Measurements from ENCODE around the gene MIS18BP1. TPM values are rescaled to one million over a fixed set of nuclear protein-coding genes. Genes with fewer than 3 reads are reported as not detected.
A peak's percentile ranks its signal among the peaks of the same experiment; 100 is the strongest.
"Not testable (repeated sequence)": the region's sequence is repeated elsewhere in the genome, so short reads cannot be mapped to it uniquely, and the experiment has no call there.

Gene MIS18BP1
- total and polyA plus RNA-seq, 2 experiments from 2014 or later = 24.4 to 28.9 TPM

DNA sequence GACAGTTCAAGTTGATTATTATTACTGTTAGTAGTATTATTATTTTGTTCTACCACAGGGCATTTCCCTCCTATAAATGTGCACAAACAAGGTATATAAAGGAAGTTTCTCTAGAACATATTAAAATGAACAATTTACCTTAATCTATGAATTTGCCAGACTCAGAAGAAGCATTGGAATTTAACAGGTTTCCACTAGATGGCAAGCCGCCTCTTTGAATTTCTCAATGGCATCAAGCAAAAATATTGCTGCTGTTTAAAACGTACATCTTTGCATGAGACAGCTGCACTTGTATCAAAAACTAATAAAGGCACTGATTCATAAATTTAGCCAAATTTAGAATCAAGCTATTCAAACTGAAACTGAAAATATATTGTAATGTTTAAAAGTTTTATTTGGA, 34.6 kb upstream of the MIS18BP1 start:
- H3K36me3 ChIP-seq (ENCODE audit: low read depth) = no peaks in the 10 kb centered on the region
- H3K4me2 ChIP-seq (ENCODE audit: unreplicated experiment) = no peak overlapping the region
- no peaks in the 10 kb centered on the region for H3F3A ChIP-seq (ENCODE audit: insufficient read depth)
- H3K9me2 ChIP-seq (ENCODE audit: insufficient read depth) = no peaks in the 10 kb centered on the region
- WGBS, 2 experiments (ENCODE audit: low coverage in 1 of 2, low lambda C conversion rate in 2 of 2, missing lambda C conversion rate in 2 of 2) = 49 to 63% methylated on average over 2 of the region's 2 CpGs
- 0 out of 2 replicates have a peak, but pooled peaks cover 3% of the 10 kb centered on the region for H3K27me3 ChIP-seq (replicated peaks; ENCODE audit: insufficient read depth)
- H3K4me3 ChIP-seq = no peak overlapping the region
- H3K79me2 ChIP-seq (ENCODE audit: insufficient read depth) = no peaks in the 10 kb centered on the region
- peak; percentile 14 for DNase-seq
- H3K4me1 ChIP-seq (ENCODE audit: insufficient read depth) = no peaks in the 10 kb centered on the region
- TF ChIP-seq EZH2 (IDR thresholded peaks at IDR 0.05; ENCODE audit: insufficient read depth, poor library complexity, severe bottlenecking) (no peak), EZH2phosphoT487 (IDR thresholded peaks at IDR 0.05; ENCODE audit: insufficient read depth, low read depth) (no peak)
- no peaks in the 10 kb centered on the region for H4K20me1 ChIP-seq (ENCODE audit: insufficient read depth)
- in situ Hi-C loops (cut with MboI) = no loop called here
- H3K9me3 ChIP-seq (ENCODE audit: low read depth) = no peaks in the 10 kb centered on the region
- no peak overlapping the region for H3K9ac ChIP-seq
- H3K27ac ChIP-seq = no peak overlapping the region
- H2AFZ ChIP-seq = no peak overlapping the region

DNA sequence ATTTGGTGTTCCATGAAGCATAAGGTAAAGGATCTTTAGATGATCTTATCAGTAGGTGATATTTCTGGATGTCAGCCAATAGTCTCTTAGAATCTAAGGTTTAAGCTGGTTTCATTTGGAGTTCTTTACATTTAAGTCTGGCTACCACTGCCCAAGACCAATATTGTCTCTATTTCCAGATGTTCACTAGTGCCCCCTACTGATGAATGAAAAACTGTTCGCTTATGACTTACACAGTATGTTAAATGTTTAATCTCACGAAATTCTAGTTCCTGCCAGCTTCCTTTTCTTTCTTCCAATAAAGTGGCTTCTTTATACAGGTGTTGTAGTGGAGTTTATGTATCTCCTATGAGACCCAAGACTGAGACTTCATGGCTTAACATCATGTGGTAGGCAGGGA, 31.8 kb upstream of the MIS18BP1 start:
- in situ Hi-C loops (cut with MboI) = no loop called here
- DNase-seq = no peak
- no peaks in the 10 kb centered on the region for H3F3A ChIP-seq (ENCODE audit: insufficient read depth)

GRCh38 chr14:45281731-45282400, 28.9 kb upstream of the MIS18BP1 start:
- in situ Hi-C loops (cut with MboI); H3K36me3 ChIP-seq (ENCODE audit: low read depth); H3K27ac ChIP-seq; H3K9me3 ChIP-seq (ENCODE audit: low read depth); H3K79me2 ChIP-seq (ENCODE audit: insufficient read depth); DNase-seq; H2AFZ ChIP-seq; H3K4me2 ChIP-seq (ENCODE audit: unreplicated experiment); H3F3A ChIP-seq (ENCODE audit: insufficient read depth); H3K4me3 ChIP-seq; H3K27me3 ChIP-seq (replicated peaks; ENCODE audit: insufficient read depth); H4K20me1 ChIP-seq (ENCODE audit: insufficient read depth); H3K9ac ChIP-seq; H3K9me2 ChIP-seq (ENCODE audit: insufficient read depth); H3K4me1 ChIP-seq (ENCODE audit: insufficient read depth): not testable (repeated sequence)
- 59 to 68% methylated on average over 12 of the region's 12 CpGs for WGBS, 2 experiments (ENCODE audit: low coverage in 1 of 2, low lambda C conversion rate in 2 of 2, missing lambda C conversion rate in 2 of 2)

More for the DNA sequence above, 31.8 kb upstream of the MIS18BP1 start:
- Histone ChIP-seq H3K4me2 (ENCODE audit: unreplicated experiment) (no peak overlapping the region), H3K27ac (no peak overlapping the region), H3K79me2 (ENCODE audit: insufficient read depth) (no peaks in the 10 kb centered on the region), H3K4me1 (ENCODE audit: insufficient read depth) (no peaks in the 10 kb centered on the region), H3K9ac (no peak overlapping the region), H3K4me3 (no peak overlapping the region), H4K20me1 (ENCODE audit: insufficient read depth) (no peaks in the 10 kb centered on the region), H2AFZ (no peak overlapping the region), H3K36me3 (ENCODE audit: low read depth) (no peaks in the 10 kb centered on the region), H3K9me2 (ENCODE audit: insufficient read depth) (no peaks in the 10 kb centered on the region), H3K9me3 (ENCODE audit: low read depth) (no peaks in the 10 kb centered on the region), H3K27me3 (replicated peaks; ENCODE audit: insufficient read depth) (no peaks in the 10 kb centered on the region)
- WGBS, 2 experiments (ENCODE audit: low coverage in 1 of 2, low lambda C conversion rate in 2 of 2, missing lambda C conversion rate in 2 of 2) = 35 to 52% methylated on average over 2 of the region's 2 CpGs
- no peak for TF ChIP-seq EZH2 (IDR thresholded peaks at IDR 0.05; ENCODE audit: insufficient read depth, poor library complexity, severe bottlenecking)
- no peak for TF ChIP-seq EZH2phosphoT487 (IDR thresholded peaks at IDR 0.05; ENCODE audit: insufficient read depth, low read depth)

DNA sequence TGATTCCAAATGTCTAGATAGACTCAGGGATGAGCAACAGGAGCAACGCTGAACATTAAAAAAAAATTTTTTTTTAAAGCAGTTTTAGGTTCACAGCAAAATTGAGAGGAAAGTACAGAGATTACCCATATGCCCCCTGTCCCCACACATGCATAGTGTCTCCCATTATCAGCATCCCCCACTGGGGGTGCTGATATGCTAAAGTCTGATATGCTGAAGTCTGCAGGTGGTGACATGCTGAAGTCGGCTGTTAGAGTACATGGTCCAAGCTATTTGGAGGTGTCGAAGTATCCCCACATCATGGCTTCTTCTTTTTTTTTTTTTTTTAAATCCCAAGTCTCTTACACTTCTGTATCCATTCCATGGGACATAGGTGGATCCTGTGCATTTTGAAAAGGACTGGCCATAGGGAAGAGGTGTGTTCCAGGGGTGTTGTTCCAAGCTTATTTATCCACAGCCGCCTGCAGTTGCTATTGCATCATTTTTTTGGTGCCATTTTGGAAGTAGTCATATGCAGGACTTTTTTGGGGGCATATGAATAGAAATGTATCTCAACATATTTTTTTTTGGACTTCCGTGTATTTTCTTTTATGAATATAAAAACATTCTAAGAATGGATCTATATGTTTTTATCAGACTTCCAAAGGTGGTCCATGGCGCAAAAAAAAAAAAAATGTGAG, 19.0 kb upstream of the MIS18BP1 start:
- in situ Hi-C loops (cut with MboI) = loop anchor here (25.0 kb wide), 1 partner anchor 360 kb away; no protein-coding TSS in a partner anchor

More for the DNA sequence above, 19.0 kb upstream of the MIS18BP1 start:
- H4K20me1 ChIP-seq (ENCODE audit: insufficient read depth) = no peaks in the 10 kb centered on the region
- H3K9ac ChIP-seq = no peak overlapping the region
- H3K9me3 ChIP-seq (ENCODE audit: low read depth) = no peaks in the 10 kb centered on the region
- H2AFZ ChIP-seq = no peak overlapping the region
- no peaks in the 10 kb centered on the region for H3K79me2 ChIP-seq (ENCODE audit: insufficient read depth)
- DNase-seq = no peak
- H3K4me3 ChIP-seq = no peak overlapping the region
- H3K27me3 ChIP-seq (replicated peaks; ENCODE audit: insufficient read depth) = no peaks in the 10 kb centered on the region
- H3F3A ChIP-seq (ENCODE audit: insufficient read depth) = no peaks in the 10 kb centered on the region
- no peak overlapping the region for H3K4me2 ChIP-seq (ENCODE audit: unreplicated experiment)
- TF ChIP-seq EZH2 (IDR thresholded peaks at IDR 0.05; ENCODE audit: insufficient read depth, poor library complexity, severe bottlenecking) (no peak), EZH2phosphoT487 (IDR thresholded peaks at IDR 0.05; ENCODE audit: insufficient read depth, low read depth) (no peak)
- no peaks in the 10 kb centered on the region for H3K9me2 ChIP-seq (ENCODE audit: insufficient read depth)
- no peaks in the 10 kb centered on the region for H3K4me1 ChIP-seq (ENCODE audit: insufficient read depth)
- H3K36me3 ChIP-seq (ENCODE audit: low read depth) = no peaks in the 10 kb centered on the region
- 63 to 64% methylated on average over 6 of the region's 6 CpGs for WGBS, 2 experiments (ENCODE audit: low coverage in 1 of 2, low lambda C conversion rate in 2 of 2, missing lambda C conversion rate in 2 of 2)
- H3K27ac ChIP-seq = no peak overlapping the region
